RWPE1 (cell line): ENCODE results near the gene DMKN.

Experiments
- CTCF ChIA-PET: fragments of 350-600 bp; sonication (Branson Sonifier 250); formaldehyde crosslinking; extraction: SDS; loops from one replicate; lab custom pipeline; 2021; lab: Yijun Ruan, JAX
- POLR2A ChIA-PET: fragments of 400-600 bp; formaldehyde crosslinking; extraction: SDS; loops from one replicate; lab custom pipeline; 2020; ENCODE audit warnings: antibody characterized with exemption; ENCODE audit not compliant: low non-redundant PET; lab: Yijun Ruan, JAX
- DNase-seq: peaks from one replicate; pipeline ENCODE4 v3.0.0; 2012; ENCODE audit warnings: low spot score
- H3K27ac ChIP-seq: fragments of 450-650 bp; 2 replicates; pipeline ENCODE4 v1.5.1; 2017
- CTCF ChIP-seq: fragments of 450-650 bp; conservative IDR thresholded peaks from 2 replicates; pipeline ENCODE4 v1.5.1; 2017; ENCODE audit warnings: low read depth, mild to moderate bottlenecking

DMKN gene

GRCh38 chr19:35545001-35545854 lies 31.8 kb upstream of the DMKN start, which contains the start of gene TMEM147:
TSS of gene TMEM147 (plus strand) at chr19:35545626. CDS start at chr19:35545740, 114 bp downstream.
- no peak for TF ChIP-seq CTCF
- DNase-seq: peak; percentile 95
- ChIA-PET POLR2A (no interaction called here), CTCF (interaction anchor here (1.7 kb wide), 1 partner anchor 35 kb away, joined by 4 read pairs; no protein-coding TSS in a partner anchor)
- peak within 1 kb of the TSS; percentile 71 for H3K27ac ChIP-seq

DNA sequence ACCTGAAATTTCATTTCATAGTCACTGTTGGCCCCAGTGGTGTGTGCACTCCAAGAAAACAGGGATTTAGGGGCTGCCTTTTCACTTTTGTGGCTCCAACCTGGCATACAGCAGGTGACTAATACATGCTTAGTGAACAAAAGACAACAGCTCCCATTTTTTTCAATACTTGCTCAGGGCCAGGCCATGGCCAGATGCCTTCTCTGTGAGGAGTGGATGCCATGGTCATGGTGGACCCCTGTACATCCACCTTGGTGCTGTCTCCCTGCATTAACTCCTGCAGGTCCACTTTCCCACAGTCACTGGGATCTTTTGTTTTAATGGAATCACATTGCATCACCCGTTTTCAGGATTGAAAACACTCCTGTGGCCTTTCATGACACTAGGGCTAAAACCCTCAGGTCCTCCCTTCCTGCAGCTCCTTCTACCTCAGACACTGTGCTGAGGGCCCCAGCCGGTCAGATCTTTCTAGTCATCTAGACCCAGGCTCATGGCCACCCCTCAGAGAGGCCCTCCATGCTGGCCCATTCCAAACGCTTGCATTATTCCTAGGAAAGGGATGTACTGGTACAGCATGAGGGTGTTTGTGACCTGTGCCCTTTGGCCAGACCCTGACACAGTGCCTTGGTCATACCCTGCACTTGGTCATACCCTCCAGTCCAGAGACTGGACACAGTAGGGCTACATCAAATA lies 30.8 kb upstream of the DMKN start:
- no peak for TF ChIP-seq CTCF
- H3K27ac ChIP-seq: peak overlapping the region; percentile 71
- no peak for DNase-seq
- ChIA-PET CTCF (interaction anchor here (0.5 to 1.7 kb wide), 3 partner anchors 11 to 190 kb away, joined by 4 read pairs; no protein-coding TSS in a partner anchor), POLR2A (no interaction called here)

GRCh38 chr19:35543280-35544109 lies 30.0 kb upstream of the DMKN start:
- ChIA-PET POLR2A (interaction anchor here (0.7 kb wide), 1 partner anchor 69 kb away, joined by 3 read pairs; no protein-coding TSS in a partner anchor), CTCF (interaction anchor here (0.5 to 1.7 kb wide), 4 partner anchors 12 to 189 kb away, joined by 3 to 4 read pairs (median 4); no protein-coding TSS in a partner anchor)
- DNase-seq: no peak
- no peak for TF ChIP-seq CTCF
- H3K27ac ChIP-seq: peak overlapping the region; percentile 3; the same call in 1 of the 2 replicates

GRCh38 chr19:35542209-35542608 lies 28.8 kb upstream of the DMKN start:
- CTCF ChIA-PET: interaction anchor here (0.6 to 1.1 kb wide), 2 partner anchors 32 to 235 kb away, joined by 3 to 4 read pairs; no protein-coding TSS in a partner anchor
- H3K27ac ChIP-seq: no peak overlapping the region
- TF ChIP-seq CTCF: no peak
- POLR2A ChIA-PET: no interaction called here
- DNase-seq: no peak

DNA sequence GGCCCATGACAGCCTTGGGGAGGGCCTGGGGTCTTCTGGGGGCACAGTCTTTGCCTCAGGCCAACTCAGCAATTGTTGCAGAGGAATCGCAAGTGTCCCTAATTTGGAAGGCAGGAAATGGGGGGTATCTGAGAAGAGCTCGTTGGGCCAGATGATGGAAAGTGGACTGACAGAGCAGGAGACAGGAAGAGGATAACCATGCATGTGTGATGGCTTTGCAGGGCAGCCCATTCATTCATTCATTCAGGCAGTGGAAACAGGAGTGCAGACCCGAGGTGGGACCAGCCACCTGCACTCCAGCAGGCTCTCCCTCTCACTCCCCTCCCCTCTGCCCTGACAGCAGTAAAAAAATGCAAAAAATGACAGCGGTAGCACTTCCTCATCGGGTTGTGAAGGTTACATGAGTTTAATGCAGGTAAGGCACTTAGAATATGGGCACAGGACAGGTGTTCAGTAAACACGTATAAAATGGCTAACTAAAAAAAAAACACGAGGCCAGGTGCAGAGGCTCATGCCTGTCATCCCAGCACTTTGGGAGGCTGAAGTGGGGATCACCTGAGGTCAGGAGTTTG lies 27.0 kb upstream of the DMKN start:
- no peak for TF ChIP-seq CTCF
- ChIA-PET CTCF (no interaction called here), POLR2A (no interaction called here)
- no peak for DNase-seq
- no peak overlapping the region for H3K27ac ChIP-seq
